GM06990 (cell line): ENCODE data around the gene SDHAF4.

ENCODE experiments used
- DNase-seq: peaks from one replicate; pipeline ENCODE4 v3.0.0-alpha.2; 2011; ENCODE audit not compliant: insufficient read length; ENCODE audit errors: extremely low read depth
- H3K27me3 ChIP-seq: replicated peaks from 2 replicates; pipeline ENCODE4 v1.6.0; 2011; ENCODE audit warnings: low read length; ENCODE audit not compliant: control insufficient read depth, insufficient read depth
- H3K36me3 ChIP-seq: 2 replicates; pipeline ENCODE4 v1.5.1; 2011; ENCODE audit warnings: low read length; ENCODE audit not compliant: control insufficient read depth, insufficient read depth
- H3K4me3 ChIP-seq: replicated peaks from 2 replicates; pipeline ENCODE4 v1.5.1; 2011; ENCODE audit warnings: low read depth, mild to moderate bottlenecking, control low read depth, low read length
- TF ChIP-seq, protein P1 (sequence below): IDR thresholded peaks from 2 replicates; pipeline ENCODE4 v1.5.1; 2011; ENCODE audit warnings: low read length, control low read depth, mild to moderate bottlenecking, inconsistent platforms; ENCODE audit not compliant: insufficient read depth, poor library complexity, severe bottlenecking

SDHAF4 gene

DNA sequence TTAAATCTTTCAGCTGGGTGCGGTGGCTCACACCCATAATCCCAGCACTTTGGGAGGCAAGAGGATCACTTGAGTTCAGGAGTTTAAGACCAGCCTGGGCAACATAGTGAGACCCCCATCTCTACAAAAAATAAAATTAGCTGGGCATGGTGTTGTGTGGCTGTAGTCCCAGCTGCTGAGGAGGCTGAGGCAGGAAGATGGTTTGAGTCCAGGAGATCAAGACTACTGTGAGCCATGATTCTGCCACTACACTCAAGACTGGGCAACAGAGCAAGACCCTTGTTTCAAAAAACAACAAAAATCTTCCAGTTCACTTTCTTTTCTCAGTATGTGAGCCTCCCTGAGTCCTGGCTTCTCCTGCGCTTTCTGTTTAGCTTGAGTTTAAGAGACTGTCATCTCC, 7.9 kb downstream of the SDHAF4 start:
- TF ChIP-seq, protein P1, sequence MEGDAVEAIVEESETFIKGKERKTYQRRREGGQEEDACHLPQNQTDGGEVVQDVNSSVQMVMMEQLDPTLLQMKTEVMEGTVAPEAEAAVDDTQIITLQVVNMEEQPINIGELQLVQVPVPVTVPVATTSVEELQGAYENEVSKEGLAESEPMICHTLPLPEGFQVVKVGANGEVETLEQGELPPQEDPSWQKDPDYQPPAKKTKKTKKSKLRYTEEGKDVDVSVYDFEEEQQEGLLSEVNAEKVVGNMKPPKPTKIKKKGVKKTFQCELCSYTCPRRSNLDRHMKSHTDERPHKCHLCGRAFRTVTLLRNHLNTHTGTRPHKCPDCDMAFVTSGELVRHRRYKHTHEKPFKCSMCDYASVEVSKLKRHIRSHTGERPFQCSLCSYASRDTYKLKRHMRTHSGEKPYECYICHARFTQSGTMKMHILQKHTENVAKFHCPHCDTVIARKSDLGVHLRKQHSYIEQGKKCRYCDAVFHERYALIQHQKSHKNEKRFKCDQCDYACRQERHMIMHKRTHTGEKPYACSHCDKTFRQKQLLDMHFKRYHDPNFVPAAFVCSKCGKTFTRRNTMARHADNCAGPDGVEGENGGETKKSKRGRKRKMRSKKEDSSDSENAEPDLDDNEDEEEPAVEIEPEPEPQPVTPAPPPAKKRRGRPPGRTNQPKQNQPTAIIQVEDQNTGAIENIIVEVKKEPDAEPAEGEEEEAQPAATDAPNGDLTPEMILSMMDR = no peak
- no peak for DNase-seq

DNA sequence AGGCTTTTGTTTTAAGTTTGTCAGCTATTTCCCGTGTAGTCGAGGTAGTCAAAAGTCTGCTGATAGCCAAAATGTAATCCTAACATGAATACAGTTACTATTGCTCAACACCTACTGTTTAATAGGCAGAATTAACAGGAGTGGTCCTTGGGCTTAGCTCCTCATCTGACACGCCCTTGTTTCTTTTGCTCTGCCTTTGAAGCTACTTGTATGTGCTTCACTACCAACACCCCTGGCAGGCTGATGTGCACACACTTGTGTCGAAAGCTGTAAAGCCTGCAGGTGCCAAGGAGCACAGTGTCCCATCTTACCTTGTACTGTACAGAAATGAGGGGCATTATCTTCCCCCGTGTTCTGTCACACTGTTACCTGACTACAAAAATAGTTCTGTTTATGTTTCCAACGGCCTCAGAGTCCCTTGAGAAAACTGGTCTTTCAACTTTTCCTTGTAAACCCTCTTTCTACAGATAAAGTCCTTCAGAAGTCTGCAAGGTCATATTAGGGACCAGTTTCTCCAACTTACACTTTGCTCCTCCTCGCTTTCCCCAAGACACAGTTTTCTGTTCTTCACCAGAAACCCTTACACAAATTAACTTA, 9.3 kb downstream of the SDHAF4 start:
- Histone ChIP-seq H3K4me3 (no peak overlapping the region), H3K27me3 (no peaks in the 10 kb centered on the region), H3K36me3 (no peaks in the 10 kb centered on the region; the same call in 1 of the 2 replicates)
- TF ChIP-seq, protein P1 = no peak
- no peak for DNase-seq

More for the DNA sequence above, 7.9 kb downstream of the SDHAF4 start:
- Histone ChIP-seq H3K4me3 (no peak overlapping the region), H3K27me3 (no peaks in the 10 kb centered on the region), H3K36me3 (no peaks in the 10 kb centered on the region; the same call in 1 of the 2 replicates)

DNA sequence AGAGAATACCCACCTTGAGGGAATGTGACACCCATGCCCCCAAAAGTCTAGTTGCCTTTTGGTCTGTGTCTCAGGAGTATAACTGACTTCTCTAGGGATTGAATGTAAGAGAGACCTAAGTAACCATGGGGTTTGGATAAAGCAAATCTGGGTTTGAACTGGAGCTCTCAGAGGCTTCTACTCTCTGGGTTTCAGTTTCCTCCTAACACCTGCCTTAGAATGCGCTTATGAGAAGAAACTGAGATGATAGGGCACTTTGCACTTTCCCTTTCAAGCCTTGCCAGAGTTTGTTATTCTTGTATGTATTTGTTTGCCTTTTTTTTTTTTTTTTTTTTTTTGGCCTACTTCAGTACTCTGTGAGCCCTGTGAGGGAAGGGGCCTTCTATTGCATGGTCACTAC, 19.4 kb downstream of the SDHAF4 start:
- Histone ChIP-seq H3K4me3 (no peak overlapping the region), H3K27me3 (no peaks in the 10 kb centered on the region), H3K36me3 (no peaks in the 10 kb centered on the region; the same call in none of the 2 replicates)
- TF ChIP-seq, protein P1 = no peak
- peak; percentile 15 for DNase-seq

DNA sequence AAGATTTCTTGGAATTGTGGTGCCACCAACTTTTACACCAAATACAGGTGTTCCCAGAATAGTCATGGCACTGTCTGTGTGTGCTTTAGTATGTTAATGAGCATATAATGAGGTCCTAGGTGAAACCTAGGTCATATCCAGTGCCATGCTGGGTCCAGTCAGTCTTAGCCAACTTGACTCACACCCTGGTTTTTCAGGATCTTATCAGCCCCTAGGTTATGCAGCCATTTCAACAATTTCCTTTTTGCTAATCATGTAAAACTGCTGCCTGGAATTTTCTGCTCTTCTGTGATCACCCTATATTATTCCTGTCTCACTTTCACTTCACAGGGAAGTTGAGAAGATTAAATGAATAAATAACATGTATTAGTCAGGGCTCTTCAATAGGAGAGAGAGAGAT, 23.7 kb downstream of the SDHAF4 start:
- H3K27me3 ChIP-seq = no peaks in the 10 kb centered on the region
- H3K36me3 ChIP-seq = no peaks in the 10 kb centered on the region; the same call in 1 of the 2 replicates
- no peak overlapping the region for H3K4me3 ChIP-seq
- no peak for DNase-seq
- TF ChIP-seq, protein P1 = no peak

DNA sequence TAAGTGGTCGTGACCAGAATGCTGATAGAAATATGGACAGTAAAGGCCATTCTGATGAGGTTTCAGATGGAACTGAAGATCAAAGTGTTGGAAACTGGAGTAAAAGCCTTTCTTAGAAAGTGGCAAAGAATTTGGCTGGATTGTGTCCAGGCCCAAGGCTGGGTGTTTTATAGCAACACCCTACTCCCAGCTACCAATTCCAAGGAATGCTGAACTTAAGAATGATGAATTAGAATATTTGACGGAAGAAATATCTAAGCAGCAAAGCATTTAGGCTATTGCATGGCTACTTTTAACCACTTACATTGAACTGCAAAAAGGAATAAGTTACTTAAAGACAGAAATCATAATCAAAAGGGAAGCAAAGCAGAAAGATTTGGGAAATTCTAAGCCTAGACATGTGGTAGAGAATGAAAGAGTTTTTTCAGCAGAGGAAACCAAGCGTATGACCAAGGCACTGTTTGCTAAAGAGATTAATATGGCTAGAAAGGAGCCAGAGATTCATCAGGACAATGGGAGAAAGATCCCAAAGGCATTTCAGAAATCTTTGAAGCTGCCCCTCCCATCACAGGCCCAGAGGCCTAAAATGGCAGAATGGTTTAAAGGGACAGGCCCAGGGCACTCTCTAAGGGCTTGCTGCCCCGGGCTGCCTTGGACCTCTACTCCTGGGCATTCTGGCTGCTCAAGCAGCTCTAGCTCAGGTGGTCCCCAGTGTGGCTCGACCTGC, 25.8 kb downstream of the SDHAF4 start:
- no peak for DNase-seq
- TF ChIP-seq, protein P1 = no peak
- no peaks in the 10 kb centered on the region for H3K36me3 ChIP-seq
- no peaks in the 10 kb centered on the region for H3K27me3 ChIP-seq
- no peak overlapping the region for H3K4me3 ChIP-seq
